Liver (tissue), 9 donors: Measurements from ENCODE around the gene ATG16L1. TPM values are rescaled to one million over a fixed set of nuclear protein-coding genes. Genes with fewer than 3 reads are reported as not detected.

ENCODE experiments used
- DNase-seq: peaks from one replicate; pipeline ENCODE4 v3.0.0-alpha.2; 2017; ENCODE audit warnings: low spot score
- H3K27ac ChIP-seq, 2 donors: one replicate each; pipeline ENCODE4 v1.7.0; 2013; ENCODE audit warnings: inconsistent platforms in 2 of 2, low read length in 2 of 2, control low read depth in 1 of 2, low read depth in 1 of 2, mild to moderate bottlenecking in 1 of 2
- H3K27me3 ChIP-seq, 4 donors: one replicate each; pipeline versions ENCODE4 v1.6.1 to v1.7.0; 2013; ENCODE audit warnings: low read length in 3 of 4, inconsistent platforms in 1 of 4, mild to moderate bottlenecking in 1 of 4, moderate library complexity in 1 of 4; ENCODE audit not compliant: control insufficient read depth in 4 of 4, insufficient read depth in 4 of 4
- H3K36me3 ChIP-seq, 4 donors: one replicate each; pipeline versions ENCODE4 v1.6.1 to v1.7.0; 2013; ENCODE audit warnings: low read length in 3 of 4, mild to moderate bottlenecking in 3 of 4, low read depth in 1 of 4, moderate library complexity in 1 of 4; ENCODE audit not compliant: control insufficient read depth in 4 of 4, insufficient read depth in 3 of 4
- H3K4me1 ChIP-seq, 4 donors: one replicate each; pipeline versions ENCODE4 v1.6.1 to v1.7.0; 2013; ENCODE audit warnings: low read length in 3 of 4, mild to moderate bottlenecking in 3 of 4, moderate library complexity in 1 of 4; ENCODE audit not compliant: control insufficient read depth in 4 of 4, insufficient read depth in 4 of 4
- H3K4me3 ChIP-seq, 3 donors: one replicate each; pipeline versions ENCODE4 v1.6.1 to v1.7.0; 2013; ENCODE audit warnings: low read length in 3 of 3, control low read depth in 1 of 3, low read depth in 1 of 3, mild to moderate bottlenecking in 1 of 3
- H3K9ac ChIP-seq, 2 donors: one replicate each; pipeline ENCODE4 v1.7.0; 2013; ENCODE audit warnings: low read length in 2 of 2, mild to moderate bottlenecking in 2 of 2, moderate library complexity in 2 of 2, control low read depth in 1 of 2, low read depth in 1 of 2
- H3K9me3 ChIP-seq, 4 donors: one replicate each; pipeline versions ENCODE4 v1.6.1 to v1.7.0; 2013; ENCODE audit warnings: low read length in 3 of 4; ENCODE audit not compliant: control insufficient read depth in 4 of 4
- ATF3 ChIP-seq: IDR thresholded peaks from 2 replicates; pipeline ENCODE4 v1.6.1; 2016; ENCODE audit warnings: antibody characterized with exemption
- CTCF ChIP-seq: fragments of 150-350 bp; IDR thresholded peaks from 2 replicates; pipeline ENCODE4 v1.5.1; 2017; ENCODE audit warnings: improper control_type of control experiment, low read depth, low read length; ENCODE audit not compliant: missing input control
- EGR1 ChIP-seq, 2 donors: IDR thresholded peaks; 2 replicates each; pipeline ENCODE4 v1.6.1; 2016 to 2018; ENCODE audit warnings: antibody characterized with exemption in 2 of 2, low read depth in 2 of 2
- FOXA1 ChIP-seq: IDR thresholded peaks from 2 replicates; pipeline ENCODE4 v1.6.1; 2016; ENCODE audit warnings: antibody characterized with exemption
- FOXA2 ChIP-seq: IDR thresholded peaks from 2 replicates; pipeline ENCODE4 v1.6.1; 2016; ENCODE audit warnings: antibody characterized with exemption
- GABPA ChIP-seq, 2 donors: IDR thresholded peaks in 1 of 2; conservative IDR thresholded peaks in 1 of 2; 2 replicates each; pipeline ENCODE4 v1.6.1; 2016; ENCODE audit warnings: antibody characterized with exemption in 2 of 2, mild to moderate bottlenecking in 1 of 2, moderate library complexity in 1 of 2
- HNF4A ChIP-seq, 2 donors: conservative IDR thresholded peaks; 2 replicates each; pipeline ENCODE4 v1.6.1; 2016; ENCODE audit warnings: antibody characterized with exemption in 2 of 2, mild to moderate bottlenecking in 2 of 2
- HNF4G ChIP-seq: IDR thresholded peaks from 2 replicates; pipeline ENCODE4 v1.6.1; 2016; ENCODE audit warnings: antibody characterized with exemption
- JUND ChIP-seq, 2 donors: IDR thresholded peaks; 2 replicates each; pipeline ENCODE4 v1.6.1; 2016; ENCODE audit warnings: antibody characterized with exemption in 2 of 2
- MAX ChIP-seq: IDR thresholded peaks from 2 replicates; pipeline ENCODE4 v1.6.1; 2016; ENCODE audit warnings: antibody characterized with exemption
- NR2F2 ChIP-seq: IDR thresholded peaks from 2 replicates; pipeline ENCODE4 v1.6.1; 2016; ENCODE audit warnings: antibody characterized with exemption
- RAD21 ChIP-seq, 2 donors: IDR thresholded peaks; 2 replicates each; pipeline ENCODE4 v1.6.1; 2016; ENCODE audit warnings: antibody characterized with exemption in 2 of 2, mild to moderate bottlenecking in 2 of 2
- REST ChIP-seq: IDR thresholded peaks from 2 replicates; pipeline ENCODE4 v1.6.1; 2016; ENCODE audit warnings: antibody characterized with exemption, mild to moderate bottlenecking
- RXRA ChIP-seq, 2 donors: IDR thresholded peaks; 2 replicates each; pipeline ENCODE4 v1.6.1; 2017 to 2018; ENCODE audit warnings: antibody characterized with exemption in 2 of 2, mild to moderate bottlenecking in 1 of 2
- SP1 ChIP-seq: IDR thresholded peaks from 2 replicates; pipeline ENCODE4 v1.6.1; 2018; ENCODE audit warnings: antibody characterized with exemption, mild to moderate bottlenecking
- TAF1 ChIP-seq: conservative IDR thresholded peaks from 2 replicates; pipeline ENCODE4 v1.6.1; 2016; ENCODE audit warnings: antibody characterized with exemption, mild to moderate bottlenecking
- YY1 ChIP-seq: IDR thresholded peaks from 2 replicates; pipeline ENCODE4 v1.6.1; 2016; ENCODE audit warnings: antibody characterized with exemption, mild to moderate bottlenecking
- ZBTB33 ChIP-seq: IDR thresholded peaks from 2 replicates; pipeline ENCODE4 v1.6.1; 2016; ENCODE audit warnings: antibody characterized with exemption
- whole genome bisulfite sequencing: extraction: QIAGEN DNeasy Blood & Tissue Kit; methylation state at CpG from one replicate; pipeline ENCODE4 v1.1.7; 2013; 5-methylcytosine and 5-hydroxymethylcytosine counted together
- polyA plus RNA-seq, 2 donors: library from polyadenylated mRNA; stranded (reverse) in 1 of 2; unstranded in 1 of 2; fragments of 200-250 nt in 1 of 2; fragments of >200 nt in 1 of 2; fragmentation: Nextera tagmentation in 1 of 2; extraction: Ambion mirVana in 1 of 2; gene quantifications; one replicate each; pipeline versions ENCODE4 v1.2.1 to v1.2.3, GENCODE V29; 2013 to 2015
- total RNA-seq, 2 donors: library from RNA; depleted of rRNA; stranded (reverse); fragments of >200 nt; gene quantifications; one replicate each; pipeline ENCODE4 v1.2.3, GENCODE V29; 2014
- donor health status: healthy.
- donor health status: healthy.
- donor health status: healthy.
- donor health status: healthy.
- donor health status: healthy.

Gene ATG16L1
- total and polyA plus RNA-seq, 4 donors, result 6.4 to 22.8 (median 15.7) TPM

GRCh38 chr2:233217892-233218377, 33.5 kb upstream of the ATG16L1 start:
- DNase-seq, result peak; percentile 86
- H3K27ac ChIP-seq, result no peak overlapping the region
- no peak overlapping the region for H3K4me3 ChIP-seq
- no peaks in the 10 kb centered on the region for H3K36me3 ChIP-seq
- TF ChIP-seq TAF1 (no peak), HNF4A (conservative IDR thresholded peaks at IDR 0.05) (no peak), YY1 (no peak), RXRA (IDR thresholded peaks at IDR 0.05) (no peak), ATF3 (no peak)
- no peaks in the 10 kb centered on the region for H3K27me3 ChIP-seq
- 71% methylated on average over 8 of the region's 8 CpGs for WGBS
- H3K9me3 ChIP-seq, result no peaks in the 10 kb centered on the region
- H3K4me1 ChIP-seq, result no peaks in the 10 kb centered on the region
- H3K9ac ChIP-seq, result no peak overlapping the region

- Histone ChIP-seq H3K4me3 (no peak overlapping the region), H3K9ac (no peak overlapping the region), H3K36me3 (no peaks in the 10 kb centered on the region), H3K4me1 (no peaks in the 10 kb centered on the region), H3K27me3 (no peaks in the 10 kb centered on the region), H3K9me3 (no peaks in the 10 kb centered on the region), H3K27ac (no peak overlapping the region)
- WGBS, result 98% methylated on average over 6 of the region's 6 CpGs
- TF ChIP-seq FOXA2, result no peak
- no peak for TF ChIP-seq GABPA (IDR thresholded peaks at IDR 0.05 in 1 of 2, conservative IDR thresholded peaks at IDR 0.05 in 1 of 2)
- no peak for TF ChIP-seq TAF1
- TF ChIP-seq REST, result no peak
- no peak for TF ChIP-seq FOXA1
- no peak for TF ChIP-seq MAX
- no peak for TF ChIP-seq JUND (IDR thresholded peaks at IDR 0.05)
- no peak for TF ChIP-seq SP1
- TF ChIP-seq HNF4A (conservative IDR thresholded peaks at IDR 0.05), result no peak
- TF ChIP-seq RAD21 (IDR thresholded peaks at IDR 0.05), result no peak
- TF ChIP-seq ATF3, result no peak
- TF ChIP-seq YY1, result no peak
- TF ChIP-seq CTCF, result no peak
- TF ChIP-seq NR2F2, result no peak
- TF ChIP-seq ZBTB33, result no peak
- no peak for TF ChIP-seq EGR1 (IDR thresholded peaks at IDR 0.05; ENCODE audit: low read depth in 2 of 2)
- TF ChIP-seq HNF4G, result no peak
- DNase-seq, result no peak
Measured at GRCh38 chr2:233218836-233219235, 32.6 kb upstream of the ATG16L1 start.
